Neural cell (in vitro differentiated cells): ENCODE data around the gene CDH4. TPM values are rescaled to one million over a fixed set of nuclear protein-coding genes. Genes with fewer than 3 reads are reported as not detected.

Experiments used
- H2AFZ ChIP-seq: fragments of 200-600, 300-800 bp; sonication (generic), shearing (Covaris generic); 2 replicates; pipeline ENCODE4 v1.6.0; 2014; ENCODE audit warnings: low read depth, mild to moderate bottlenecking, antibody characterized with exemption, low read length, moderate library complexity
- H3F3A ChIP-seq: fragments of 200-600 bp; shearing (Covaris generic); 2 replicates; pipeline ENCODE4 v1.6.1; 2016; ENCODE audit warnings: mild to moderate bottlenecking, moderate library complexity, mixed read lengths, antibody characterized with exemption, low read length; ENCODE audit not compliant: insufficient read depth, poor library complexity, severe bottlenecking
- H3K27ac ChIP-seq: fragments of 200-600, 300-800 bp; sonication (generic), shearing (Covaris generic); 2 replicates; pipeline ENCODE4 v1.5.1; 2014; ENCODE audit warnings: mild to moderate bottlenecking, low read length, moderate library complexity
- H3K27me3 ChIP-seq: fragments of 300-800, 200-600 bp; sonication (generic), shearing (Covaris generic); 2 replicates; pipeline ENCODE4 v1.6.0; 2014; ENCODE audit warnings: mild to moderate bottlenecking, low read depth, low read length, moderate library complexity; ENCODE audit not compliant: insufficient read depth
- H3K36me3 ChIP-seq: fragments of 300-800, 200-600 bp; sonication (generic), shearing (Covaris generic); 2 replicates; pipeline ENCODE4 v1.5.1; 2014; ENCODE audit warnings: mild to moderate bottlenecking, antibody characterized with exemption, low read length, moderate library complexity; ENCODE audit not compliant: insufficient read depth
- H3K4me2 ChIP-seq: fragments of 300-800, 200-600 bp; sonication (generic), shearing (Covaris generic); 2 replicates; pipeline ENCODE4 v1.6.0; 2014; ENCODE audit warnings: mild to moderate bottlenecking, low read length
- H3K4me3 ChIP-seq: fragments of 300-800, 200-600 bp; sonication (generic), shearing (Covaris generic); 2 replicates; pipeline ENCODE4 v1.5.1; 2014; ENCODE audit warnings: mild to moderate bottlenecking, low read length, moderate library complexity
- H3K79me2 ChIP-seq: fragments of 200-600 bp; shearing (Covaris generic); replicated peaks from 2 replicates; pipeline ENCODE4 v1.6.0; 2014; ENCODE audit warnings: mild to moderate bottlenecking, low read length, moderate library complexity; ENCODE audit not compliant: insufficient read depth
- H3K9ac ChIP-seq: fragments of 300-800, 200-600 bp; sonication (generic), shearing (Covaris generic); 2 replicates; pipeline ENCODE4 v1.6.1; 2016; ENCODE audit warnings: mild to moderate bottlenecking, low read length, mixed read lengths
- H3K9me2 ChIP-seq: fragments of 200-600 bp; shearing (Covaris generic); 2 replicates; pipeline ENCODE4 v1.6.1; 2016; ENCODE audit warnings: mild to moderate bottlenecking, low read length, mixed read lengths; ENCODE audit not compliant: insufficient read depth
- H3K9me3 ChIP-seq: fragments of 200-600, 300-800 bp; sonication (generic), shearing (Covaris generic); 2 replicates; pipeline ENCODE4 v1.6.1; 2016; ENCODE audit warnings: mild to moderate bottlenecking, mixed run types, low read length, moderate library complexity, mixed read lengths
- H4K20me1 ChIP-seq: fragments of 200-600 bp; shearing (Covaris generic); 2 replicates; pipeline ENCODE4 v1.6.1; 2016; ENCODE audit warnings: mild to moderate bottlenecking, mixed run types; ENCODE audit not compliant: insufficient read depth
- EP300 ChIP-seq: fragments of 450-650 bp; conservative IDR thresholded peaks from 2 replicates; pipeline ENCODE4 v1.6.1; 2014; ENCODE audit warnings: antibody characterized with exemption, mild to moderate bottlenecking, moderate library complexity; ENCODE audit not compliant: poor library complexity, severe bottlenecking
- EZH2 ChIP-seq: fragments of 200-600, 300-800 bp; shearing (Covaris generic), sonication (generic); IDR thresholded peaks from 2 replicates; pipeline ENCODE4 v1.6.1; 2014; ENCODE audit warnings: antibody characterized with exemption, low read length, borderline replicate concordance, mild to moderate bottlenecking; ENCODE audit not compliant: insufficient read depth, poor library complexity, severe bottlenecking
- MXI1 ChIP-seq: fragments of 450-650 bp; conservative IDR thresholded peaks from 2 replicates; pipeline ENCODE4 v1.6.1; 2014; ENCODE audit warnings: antibody characterized with exemption, mild to moderate bottlenecking; ENCODE audit not compliant: poor library complexity, severe bottlenecking
- POLR2AphosphoS5 ChIP-seq: IDR thresholded peaks from 2 replicates; pipeline ENCODE4 v1.6.1; 2012
- RAD21 ChIP-seq: fragments of 450-650 bp; conservative IDR thresholded peaks from 2 replicates; pipeline ENCODE4 v1.6.1; 2014; ENCODE audit warnings: antibody characterized with exemption, mild to moderate bottlenecking, moderate library complexity
- SMC3 ChIP-seq: fragments of 450-650 bp; conservative IDR thresholded peaks from 2 replicates; pipeline ENCODE4 v1.6.1; 2014; ENCODE audit warnings: antibody characterized with exemption, mild to moderate bottlenecking, moderate library complexity; ENCODE audit not compliant: poor library complexity
- TAF1 ChIP-seq: IDR thresholded peaks from 2 replicates; pipeline ENCODE4 v1.6.1; 2012; ENCODE audit warnings: low read depth
- polyA plus RNA-seq: library from polyadenylated mRNA; depleted of rRNA; stranded (reverse); fragments of >200 nt; gene quantifications from 2 replicates; pipeline ENCODE4 v1.2.3, GENCODE V29; 2014
- TF ChIP-seq, protein P1 (sequence below): fragments of 450-650 bp; IDR thresholded peaks from 2 replicates; pipeline ENCODE4 v1.5.1; 2014; ENCODE audit warnings: antibody characterized with exemption, mild to moderate bottlenecking, moderate library complexity; ENCODE audit not compliant: poor library complexity, severe bottlenecking
- TF ChIP-seq, protein P2 (sequence below): IDR thresholded peaks from 2 replicates; pipeline ENCODE4 v1.6.1; 2012; ENCODE audit warnings: borderline replicate concordance

The CDH4 gene
- polyA plus RNA-seq, 1 donor from 2014 or later, result 24.6 TPM

DNA sequence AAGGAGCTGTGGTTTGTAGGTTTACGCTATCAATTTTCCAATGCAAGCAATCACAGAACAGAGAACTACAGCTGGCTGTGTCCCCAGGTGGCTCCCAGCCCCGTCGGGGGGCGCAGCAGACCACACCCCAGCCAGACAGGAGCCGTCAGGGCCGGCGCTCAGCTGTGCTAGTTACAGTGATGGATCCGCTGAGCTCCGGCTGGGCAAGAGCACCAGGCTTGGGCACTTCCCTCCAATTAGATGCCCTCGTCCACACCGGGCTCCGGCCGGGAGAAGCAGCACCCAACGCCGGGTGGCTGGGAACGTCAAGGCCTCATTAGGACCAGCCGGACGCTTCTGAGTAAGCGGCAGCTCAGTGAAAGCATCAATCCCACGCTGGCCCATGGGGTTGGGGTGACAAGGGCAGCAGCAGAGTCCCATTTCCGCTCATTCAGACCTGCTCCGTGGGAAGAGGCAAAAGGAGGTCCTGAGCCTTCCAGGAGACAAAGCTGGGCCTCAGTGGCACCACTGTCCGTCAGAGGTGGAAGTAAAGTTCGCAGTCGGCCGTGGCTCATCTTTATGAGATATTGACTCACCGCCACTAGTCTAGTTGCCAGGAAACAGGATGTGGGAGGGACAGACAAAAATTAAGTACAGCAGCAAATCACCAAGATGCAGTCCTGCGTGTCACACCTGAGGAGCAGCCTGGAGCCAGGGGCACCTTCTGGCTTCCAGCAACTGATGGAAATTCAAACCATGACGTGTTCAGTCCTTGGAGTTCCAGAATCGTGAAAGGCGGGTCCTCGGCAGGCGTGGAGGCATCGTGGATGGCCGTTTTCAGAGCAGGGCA, 649.5 kb downstream of the CDH4 start:
- H4K20me1 ChIP-seq, result no peaks in the 10 kb centered on the region
- H3F3A ChIP-seq, result no peaks in the 10 kb centered on the region
- no peaks in the 10 kb centered on the region for H3K27me3 ChIP-seq
- H3K9me2 ChIP-seq, result no peaks in the 10 kb centered on the region
- no peak overlapping the region for H3K4me2 ChIP-seq
- H3K9ac ChIP-seq, result no peak overlapping the region
- no peaks in the 10 kb centered on the region for H3K79me2 ChIP-seq
- H3K4me3 ChIP-seq, result no peak overlapping the region
- H2AFZ ChIP-seq, result no peak overlapping the region
- no peak for TF ChIP-seq MXI1
- no peak for TF ChIP-seq POLR2AphosphoS5
- no peak for TF ChIP-seq RAD21
- no peak for TF ChIP-seq EZH2
- no peak for TF ChIP-seq EP300
- TF ChIP-seq TAF1, result no peak
- TF ChIP-seq, protein P1, sequence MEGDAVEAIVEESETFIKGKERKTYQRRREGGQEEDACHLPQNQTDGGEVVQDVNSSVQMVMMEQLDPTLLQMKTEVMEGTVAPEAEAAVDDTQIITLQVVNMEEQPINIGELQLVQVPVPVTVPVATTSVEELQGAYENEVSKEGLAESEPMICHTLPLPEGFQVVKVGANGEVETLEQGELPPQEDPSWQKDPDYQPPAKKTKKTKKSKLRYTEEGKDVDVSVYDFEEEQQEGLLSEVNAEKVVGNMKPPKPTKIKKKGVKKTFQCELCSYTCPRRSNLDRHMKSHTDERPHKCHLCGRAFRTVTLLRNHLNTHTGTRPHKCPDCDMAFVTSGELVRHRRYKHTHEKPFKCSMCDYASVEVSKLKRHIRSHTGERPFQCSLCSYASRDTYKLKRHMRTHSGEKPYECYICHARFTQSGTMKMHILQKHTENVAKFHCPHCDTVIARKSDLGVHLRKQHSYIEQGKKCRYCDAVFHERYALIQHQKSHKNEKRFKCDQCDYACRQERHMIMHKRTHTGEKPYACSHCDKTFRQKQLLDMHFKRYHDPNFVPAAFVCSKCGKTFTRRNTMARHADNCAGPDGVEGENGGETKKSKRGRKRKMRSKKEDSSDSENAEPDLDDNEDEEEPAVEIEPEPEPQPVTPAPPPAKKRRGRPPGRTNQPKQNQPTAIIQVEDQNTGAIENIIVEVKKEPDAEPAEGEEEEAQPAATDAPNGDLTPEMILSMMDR, result no peak
- TF ChIP-seq SMC3, result no peak
- TF ChIP-seq, protein P2, sequence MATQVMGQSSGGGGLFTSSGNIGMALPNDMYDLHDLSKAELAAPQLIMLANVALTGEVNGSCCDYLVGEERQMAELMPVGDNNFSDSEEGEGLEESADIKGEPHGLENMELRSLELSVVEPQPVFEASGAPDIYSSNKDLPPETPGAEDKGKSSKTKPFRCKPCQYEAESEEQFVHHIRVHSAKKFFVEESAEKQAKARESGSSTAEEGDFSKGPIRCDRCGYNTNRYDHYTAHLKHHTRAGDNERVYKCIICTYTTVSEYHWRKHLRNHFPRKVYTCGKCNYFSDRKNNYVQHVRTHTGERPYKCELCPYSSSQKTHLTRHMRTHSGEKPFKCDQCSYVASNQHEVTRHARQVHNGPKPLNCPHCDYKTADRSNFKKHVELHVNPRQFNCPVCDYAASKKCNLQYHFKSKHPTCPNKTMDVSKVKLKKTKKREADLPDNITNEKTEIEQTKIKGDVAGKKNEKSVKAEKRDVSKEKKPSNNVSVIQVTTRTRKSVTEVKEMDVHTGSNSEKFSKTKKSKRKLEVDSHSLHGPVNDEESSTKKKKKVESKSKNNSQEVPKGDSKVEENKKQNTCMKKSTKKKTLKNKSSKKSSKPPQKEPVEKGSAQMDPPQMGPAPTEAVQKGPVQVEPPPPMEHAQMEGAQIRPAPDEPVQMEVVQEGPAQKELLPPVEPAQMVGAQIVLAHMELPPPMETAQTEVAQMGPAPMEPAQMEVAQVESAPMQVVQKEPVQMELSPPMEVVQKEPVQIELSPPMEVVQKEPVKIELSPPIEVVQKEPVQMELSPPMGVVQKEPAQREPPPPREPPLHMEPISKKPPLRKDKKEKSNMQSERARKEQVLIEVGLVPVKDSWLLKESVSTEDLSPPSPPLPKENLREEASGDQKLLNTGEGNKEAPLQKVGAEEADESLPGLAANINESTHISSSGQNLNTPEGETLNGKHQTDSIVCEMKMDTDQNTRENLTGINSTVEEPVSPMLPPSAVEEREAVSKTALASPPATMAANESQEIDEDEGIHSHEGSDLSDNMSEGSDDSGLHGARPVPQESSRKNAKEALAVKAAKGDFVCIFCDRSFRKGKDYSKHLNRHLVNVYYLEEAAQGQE, result no peak
- no peak overlapping the region for H3K27ac ChIP-seq
- H3K36me3 ChIP-seq, result no peaks in the 10 kb centered on the region
- no peaks in the 10 kb centered on the region for H3K9me3 ChIP-seq

DNA sequence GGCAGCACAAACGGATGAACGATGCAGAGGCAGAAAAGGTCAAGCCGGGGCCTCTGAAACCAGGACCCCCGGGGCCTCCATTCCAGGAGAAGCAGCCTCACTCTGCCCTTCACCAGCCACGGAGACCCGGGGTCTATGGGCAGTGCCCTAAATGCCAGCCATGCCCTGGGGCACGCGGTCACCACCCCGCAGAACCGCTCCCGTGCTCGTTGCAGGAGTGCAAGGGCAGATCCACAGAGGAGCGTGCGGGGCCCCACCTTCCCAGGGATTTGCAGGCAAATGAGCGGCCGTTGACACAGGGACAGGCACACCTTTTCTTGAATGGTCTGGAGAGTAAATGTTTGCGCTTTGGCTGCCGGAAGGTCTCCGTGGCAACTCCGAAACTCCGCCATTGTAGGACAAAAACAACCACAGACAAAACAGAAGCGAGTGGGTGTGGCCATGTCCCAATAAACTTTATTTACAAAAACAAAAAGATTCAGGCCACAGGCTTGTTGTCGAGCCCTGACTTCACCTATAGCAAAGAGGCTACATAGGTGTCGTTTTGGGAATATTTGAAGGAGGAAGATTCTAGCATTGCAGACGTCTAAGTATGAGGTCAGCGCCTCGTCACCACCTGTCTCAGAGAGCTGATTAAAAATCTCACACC, 650.3 kb downstream of the CDH4 start:
- Histone ChIP-seq H3K27ac (no peak overlapping the region), H3K36me3 (no peaks in the 10 kb centered on the region), H3K79me2 (no peaks in the 10 kb centered on the region), H3K4me2 (no peak overlapping the region), H3K9me2 (no peaks in the 10 kb centered on the region), H2AFZ (no peak overlapping the region), H3K9ac (no peak overlapping the region), H3K4me3 (no peak overlapping the region), H4K20me1 (no peaks in the 10 kb centered on the region), H3K9me3 (no peaks in the 10 kb centered on the region), H3F3A (no peaks in the 10 kb centered on the region), H3K27me3 (no peaks in the 10 kb centered on the region)
- TF ChIP-seq, protein P2, result no peak
- TF ChIP-seq POLR2AphosphoS5, result no peak
- no peak for TF ChIP-seq RAD21
- TF ChIP-seq, protein P1, result no peak
- no peak for TF ChIP-seq MXI1
- TF ChIP-seq EP300, result no peak
- no peak for TF ChIP-seq EZH2
- no peak for TF ChIP-seq SMC3
- no peak for TF ChIP-seq TAF1
